Measurements from ENCODE around the gene FUCA1.
A peak's percentile ranks its signal among the peaks of the same experiment; 100 is the strongest.

DNA sequence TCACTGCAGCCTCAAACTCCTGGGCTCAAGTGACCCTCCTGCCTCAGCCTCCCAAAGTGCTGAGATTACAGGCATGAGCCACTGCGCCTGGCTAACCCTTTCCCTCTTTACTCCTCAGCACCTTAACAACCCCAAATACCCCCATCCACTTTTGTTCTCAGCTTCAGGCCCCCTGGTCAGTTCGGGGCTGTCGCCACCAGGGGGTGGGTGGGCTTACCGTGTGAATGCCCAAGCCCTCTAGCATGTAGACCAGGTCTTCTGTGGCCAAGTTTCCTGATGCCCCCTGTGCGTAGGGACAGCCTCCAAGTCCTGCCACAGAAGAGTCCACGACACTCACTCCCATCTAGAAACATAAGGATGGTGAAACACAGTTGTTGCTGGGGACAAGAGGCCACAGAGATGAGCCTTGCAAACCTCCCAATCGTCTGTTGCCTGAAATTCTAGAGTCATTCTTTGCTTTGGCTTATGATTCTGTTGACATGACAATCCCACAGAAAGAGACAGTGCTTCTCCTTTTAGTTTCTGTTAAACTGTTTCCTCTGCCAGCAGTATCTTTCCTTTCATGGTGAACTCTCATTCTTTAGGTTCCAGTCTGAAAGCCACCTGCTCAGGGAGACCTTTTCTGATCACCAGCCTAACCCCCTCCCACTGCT is 63.8 kb downstream of the FUCA1 start:
- TF ChIP-seq, protein P1, sequence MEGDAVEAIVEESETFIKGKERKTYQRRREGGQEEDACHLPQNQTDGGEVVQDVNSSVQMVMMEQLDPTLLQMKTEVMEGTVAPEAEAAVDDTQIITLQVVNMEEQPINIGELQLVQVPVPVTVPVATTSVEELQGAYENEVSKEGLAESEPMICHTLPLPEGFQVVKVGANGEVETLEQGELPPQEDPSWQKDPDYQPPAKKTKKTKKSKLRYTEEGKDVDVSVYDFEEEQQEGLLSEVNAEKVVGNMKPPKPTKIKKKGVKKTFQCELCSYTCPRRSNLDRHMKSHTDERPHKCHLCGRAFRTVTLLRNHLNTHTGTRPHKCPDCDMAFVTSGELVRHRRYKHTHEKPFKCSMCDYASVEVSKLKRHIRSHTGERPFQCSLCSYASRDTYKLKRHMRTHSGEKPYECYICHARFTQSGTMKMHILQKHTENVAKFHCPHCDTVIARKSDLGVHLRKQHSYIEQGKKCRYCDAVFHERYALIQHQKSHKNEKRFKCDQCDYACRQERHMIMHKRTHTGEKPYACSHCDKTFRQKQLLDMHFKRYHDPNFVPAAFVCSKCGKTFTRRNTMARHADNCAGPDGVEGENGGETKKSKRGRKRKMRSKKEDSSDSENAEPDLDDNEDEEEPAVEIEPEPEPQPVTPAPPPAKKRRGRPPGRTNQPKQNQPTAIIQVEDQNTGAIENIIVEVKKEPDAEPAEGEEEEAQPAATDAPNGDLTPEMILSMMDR (IDR thresholded peaks at IDR 0.05; ENCODE audit: low read depth, low read length), result peak; percentile 11; the same call in 1 of the 2 replicates
- no peak for TF ChIP-seq EZH2phosphoT487 (IDR thresholded peaks at IDR 0.05; ENCODE audit: low read depth)
